HG03521 (cell line): ENCODE results near the gene PHPT1.
"Not testable (repeated sequence)": the region's sequence is repeated elsewhere in the genome, so short reads cannot be mapped to it uniquely, and the experiment has no call there.

Experiments
- ATAC-seq: cut with Tn5 transposase; IDR thresholded peaks from one replicate; pipeline ENCODE4 v1.9.1; 2021; ENCODE audit warnings: mild to moderate bottlenecking, moderate library complexity; ENCODE audit not compliant: unreplicated experiment

Gene PHPT1

DNA sequence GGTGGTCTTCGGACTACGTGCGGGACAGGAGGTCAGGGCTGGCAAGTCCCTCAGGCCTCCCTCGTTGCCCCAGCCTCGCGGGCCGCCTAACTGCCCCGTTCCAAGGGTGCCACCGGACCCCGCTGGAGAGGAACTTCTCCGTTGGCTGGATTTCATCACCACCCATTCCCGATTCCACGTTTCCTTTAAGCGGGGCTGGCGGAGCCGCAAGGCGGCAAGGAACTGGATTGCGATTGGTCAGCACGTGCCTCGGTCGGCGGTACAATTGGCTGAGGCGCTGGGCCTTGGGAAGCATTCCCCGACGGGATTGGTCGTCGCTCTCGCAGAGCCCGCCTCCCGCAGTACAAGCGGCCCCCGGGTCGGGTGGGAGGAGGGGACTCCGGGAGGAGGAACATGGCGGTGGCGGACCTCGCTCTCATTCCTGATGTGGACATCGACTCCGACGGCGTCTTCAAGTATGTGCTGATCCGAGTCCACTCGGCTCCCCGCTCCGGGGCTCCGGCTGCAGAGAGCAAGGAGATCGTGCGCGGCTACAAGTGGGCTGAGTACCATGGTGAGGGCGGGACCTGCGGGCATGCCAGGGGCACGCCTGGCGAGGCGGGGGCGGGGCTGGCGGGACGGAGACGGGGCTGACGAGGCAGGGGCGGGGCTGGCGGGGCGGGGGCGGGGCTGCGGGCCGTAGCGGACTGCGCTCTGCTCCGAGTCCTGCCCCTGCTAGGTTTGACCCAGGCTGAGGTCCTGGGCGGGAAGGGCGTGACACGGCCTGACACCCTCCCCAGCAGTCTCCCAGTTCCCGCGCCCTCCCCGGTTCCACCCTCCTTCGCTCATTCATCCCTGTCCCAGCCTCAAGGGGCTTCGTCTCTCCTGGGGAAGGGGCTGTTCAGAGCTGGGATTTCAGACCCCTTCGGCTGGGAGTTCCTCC is at the start of gene PHPT1:
PHPT1 (plus strand) TSS at position 372 of the 922 bp plus-strand sequence; CDS start at position 394, 22 bp downstream.
- ATAC-seq: peak; percentile 81

DNA sequence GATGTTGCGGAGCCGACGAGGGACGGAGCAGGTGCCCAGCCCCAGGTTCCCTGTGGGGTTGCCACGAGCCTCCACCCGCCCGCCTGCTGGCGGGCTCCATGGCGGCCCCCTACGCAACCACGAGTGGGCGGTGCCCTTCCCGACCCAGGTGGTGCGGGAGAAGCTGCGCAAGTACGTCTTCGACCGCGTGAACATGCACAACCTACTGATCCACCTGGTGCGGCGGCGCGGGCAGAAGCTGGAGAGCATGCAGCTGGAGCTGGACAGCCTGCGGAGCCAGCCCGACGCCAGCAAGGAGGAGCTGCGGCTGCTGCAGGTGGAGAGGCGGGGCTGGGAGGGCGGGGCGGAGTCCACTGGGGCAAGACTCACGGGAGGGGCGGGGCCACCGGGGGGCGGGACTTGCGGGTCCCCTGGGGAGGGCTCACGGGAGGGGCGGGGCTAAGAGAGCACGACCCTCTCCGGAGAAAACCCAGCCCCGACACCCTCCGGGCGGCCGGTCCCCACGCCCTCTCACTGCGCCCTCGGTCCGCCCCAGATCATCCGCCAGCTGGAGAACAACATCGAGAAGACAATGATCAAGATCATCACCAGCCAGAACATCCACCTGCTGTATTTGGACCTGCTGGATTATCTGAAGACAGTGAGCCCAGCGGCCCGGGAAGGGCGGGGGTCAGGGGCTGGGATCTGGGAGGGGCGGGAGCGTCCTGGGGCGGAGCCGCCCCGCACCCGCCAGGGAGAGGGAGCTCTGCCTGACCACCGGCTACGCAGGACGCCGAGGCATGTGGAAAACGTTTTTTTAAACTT is 49.2 kb upstream of the PHPT1 start:
- peak; percentile 46 for ATAC-seq

DNA sequence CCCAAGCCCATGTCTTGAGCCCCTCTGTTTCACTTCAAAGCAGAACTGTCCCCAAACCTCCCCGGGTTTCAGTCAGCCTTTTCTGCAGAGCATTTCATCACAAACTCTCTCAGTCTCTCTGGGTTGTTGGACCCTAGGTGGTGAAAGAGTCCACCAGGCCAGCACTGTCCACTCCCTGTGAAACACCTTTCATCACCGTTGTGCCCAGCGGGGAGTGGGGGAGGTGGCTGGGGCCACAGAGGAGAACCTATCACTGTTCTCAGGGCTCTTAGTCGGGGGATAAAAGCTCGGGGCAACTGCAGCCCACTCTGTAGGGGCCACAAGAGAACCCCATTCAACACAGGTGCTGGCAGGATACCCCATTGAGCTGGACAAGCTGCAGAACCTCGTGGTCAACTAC is 46.9 kb upstream of the PHPT1 start:
- ATAC-seq: no peak

DNA sequence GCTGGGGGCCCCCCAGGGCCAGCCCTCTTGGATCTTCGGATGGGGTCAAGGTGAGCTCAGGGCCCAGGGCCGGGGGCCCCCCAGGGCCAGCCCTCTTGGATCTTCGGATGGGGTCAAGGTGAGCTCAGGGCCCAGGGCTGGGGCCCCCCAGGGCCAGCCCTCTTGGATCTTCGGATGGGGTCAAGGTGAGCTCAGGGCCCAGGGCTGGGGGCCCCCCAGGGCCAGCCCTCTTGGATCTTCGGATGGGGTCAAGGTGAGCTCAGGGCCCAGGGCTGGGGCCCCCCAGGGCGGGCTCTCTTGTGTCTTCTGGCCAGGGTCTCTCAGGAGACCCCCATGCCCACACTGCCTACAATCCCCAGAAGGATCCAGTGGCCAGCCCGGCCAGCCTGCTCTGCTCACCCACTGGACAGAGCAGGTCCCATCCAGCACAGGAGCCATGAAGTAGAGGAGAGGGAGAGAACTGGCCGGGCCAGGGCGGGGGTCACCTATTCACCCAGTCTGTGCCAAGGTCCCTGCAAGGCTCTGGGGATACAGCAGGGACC is 46.1 kb upstream of the PHPT1 start:
- not testable (repeated sequence) for ATAC-seq

GRCh38 chr9:136803551-136804508 is 45.4 kb upstream of the PHPT1 start:
- no peak for ATAC-seq

DNA sequence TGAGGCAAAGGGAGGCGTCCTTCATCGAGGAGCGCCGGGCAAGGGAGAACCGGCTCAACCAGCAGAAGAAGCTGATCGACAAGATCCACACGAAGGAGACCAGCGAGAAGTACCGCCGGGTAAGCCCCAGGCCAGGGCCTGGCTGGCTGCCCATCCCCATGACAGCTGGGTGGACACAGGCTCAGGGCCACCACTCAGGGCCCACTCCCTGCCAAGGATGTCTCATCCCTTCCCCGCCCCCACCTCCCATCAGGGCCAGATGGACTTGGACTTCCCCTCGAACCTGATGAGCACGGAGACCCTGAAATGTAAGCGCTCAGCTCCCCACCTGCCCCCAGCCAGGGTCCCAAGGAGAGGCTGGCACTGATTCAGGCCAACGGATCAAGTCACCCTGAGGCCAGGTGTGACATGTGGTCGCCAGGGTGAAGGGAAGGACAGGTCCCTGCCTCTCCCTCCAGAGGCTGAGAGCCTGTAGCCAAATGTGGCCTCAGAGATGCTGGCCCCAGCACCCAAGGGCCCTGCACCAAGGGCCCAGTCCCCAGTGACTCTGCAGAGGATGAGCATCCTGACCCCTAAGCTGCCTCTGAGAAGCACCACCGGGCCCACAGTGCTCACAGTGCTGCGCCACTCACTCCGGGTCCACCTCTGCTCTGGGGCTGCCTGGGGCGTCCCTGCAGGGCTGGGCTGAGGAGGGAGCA is 44.6 kb upstream of the PHPT1 start:
- no peak for ATAC-seq

GRCh38 chr9:136805207-136805740 is 43.9 kb upstream of the PHPT1 start:
- no peak for ATAC-seq

- ATAC-seq: no peak
Measured at GRCh38 chr9:136806067-136806466, 43.1 kb upstream of the PHPT1 start.

- no peak for ATAC-seq
Measured at GRCh38 chr9:136806631-136807201, 42.5 kb upstream of the PHPT1 start.

- ATAC-seq: peak; percentile 87
Measured at GRCh38 chr9:136807281-136808074, 41.7 kb upstream of the PHPT1 start, which contains the start of gene RABL6. RABL6 (plus strand) TSS chr9:136807948; CDS start chr9:136808197, 249 bp downstream.

GRCh38 chr9:136808075-136808805 is 41.0 kb upstream of the PHPT1 start:
- ATAC-seq: peak; percentile 31

DNA sequence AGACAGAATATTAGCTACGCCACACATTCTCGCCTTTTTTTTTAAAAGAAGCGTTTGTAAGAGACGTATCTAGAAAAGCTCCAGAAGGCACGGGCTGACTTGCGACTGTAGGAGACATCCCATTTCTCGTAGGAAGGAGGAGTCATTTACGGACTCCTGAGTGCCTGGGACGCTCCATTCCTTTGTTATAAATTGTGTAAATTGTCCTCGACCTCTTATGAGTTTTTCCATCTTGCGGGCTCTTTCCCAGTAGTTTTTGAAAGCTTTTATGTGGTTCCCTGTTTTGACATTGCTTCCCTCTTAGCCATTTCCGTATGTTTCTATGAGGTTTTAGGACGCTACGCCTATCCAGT is 40.4 kb upstream of the PHPT1 start:
- ATAC-seq: no peak

DNA sequence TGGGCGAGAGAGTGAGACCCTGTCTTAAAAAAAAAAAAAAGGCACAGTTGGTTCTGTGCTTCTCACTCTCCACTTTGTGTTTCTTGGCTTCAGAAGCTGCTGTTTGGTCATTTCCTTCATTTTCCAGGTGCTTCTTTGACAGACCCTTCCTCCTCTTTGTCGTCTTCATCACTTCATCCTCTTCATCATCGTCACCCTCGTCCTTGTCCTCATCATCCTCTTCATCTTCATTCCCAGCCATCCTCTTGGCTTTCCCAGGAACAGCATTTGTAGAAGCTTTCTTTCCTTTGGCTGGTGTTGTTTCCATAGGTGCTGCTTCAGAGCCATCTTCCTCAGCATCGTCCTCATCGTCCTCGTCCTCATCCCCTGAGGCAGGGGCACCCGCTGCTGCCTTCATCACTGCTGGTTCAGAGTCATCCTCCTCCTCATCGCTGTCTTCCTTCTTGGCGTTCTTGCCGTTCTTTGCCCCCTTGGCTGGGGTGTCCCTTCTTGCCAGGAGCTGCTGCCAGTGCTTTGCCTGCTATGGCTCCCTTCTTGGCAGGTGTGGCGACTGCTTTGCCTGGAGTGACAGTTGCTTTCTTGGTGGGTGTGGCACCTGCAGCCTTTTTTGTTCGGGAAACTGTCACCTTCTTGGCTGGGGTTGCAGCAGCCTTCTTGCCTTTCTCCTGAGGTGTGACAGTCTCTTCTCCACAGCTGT is 34.3 kb upstream of the PHPT1 start:
- no peak for ATAC-seq

DNA sequence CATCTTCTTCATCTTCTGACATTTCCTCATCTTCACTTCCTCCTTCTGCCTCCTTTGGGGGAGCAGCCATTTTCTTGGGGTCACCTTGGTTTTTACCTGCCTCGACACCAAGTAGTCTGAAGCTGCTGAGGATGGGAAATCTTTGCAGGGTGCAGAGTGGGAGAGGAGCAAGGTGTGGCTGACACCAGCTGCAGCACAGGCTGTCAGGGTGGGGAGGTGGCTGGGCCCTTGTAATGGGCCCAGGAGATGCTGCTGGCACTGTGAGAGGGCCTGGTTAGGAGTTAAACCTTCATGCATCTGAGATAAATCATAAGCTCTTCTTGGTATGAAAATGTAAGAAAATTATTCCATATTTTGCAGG is 33.8 kb upstream of the PHPT1 start:
- no peak for ATAC-seq

GRCh38 chr9:136820971-136821825 is 28.0 kb upstream of the PHPT1 start:
- ATAC-seq: no peak

- no peak for ATAC-seq
Measured at GRCh38 chr9:136821826-136822544, 27.2 kb upstream of the PHPT1 start.
